ENCODE results near the gene GALR1. TPM values are rescaled to one million over a fixed set of nuclear protein-coding genes. Genes with fewer than 3 reads are reported as not detected.
"Not testable (repeated sequence)": the region's sequence is repeated elsewhere in the genome, so short reads cannot be mapped to it uniquely, and the experiment has no call there.

The GALR1 gene
- total RNA-seq, 2 experiments from 2014 or later: not detected

GRCh38 chr18:77223653-77224052 is 26.0 kb upstream of the GALR1 start:
- Mint-ChIP-seq H3K4me3 (no peak overlapping the region), H3K4me1 (ENCODE audit: low read depth) (no peaks in the 10 kb centered on the region), H3K9me3 (no peaks in the 10 kb centered on the region), H3K36me3 (ENCODE audit: low read depth) (no peaks in the 10 kb centered on the region), H3K27ac (no peak overlapping the region), H3K27me3 (no peaks in the 10 kb centered on the region)
- no peak overlapping the region for H3K27ac ChIP-seq (ENCODE audit: low read depth in 1 of 2, low read length in 2 of 2)
- ChIA-PET CTCF (no interaction called here), POLR2A (no interaction called here)
- intact Hi-C loops (cut with DNase I, micrococcal nuclease): no loop called here
- DNase-seq (no peak), ATAC-seq (ENCODE audit: poor library complexity) (no peak)
- H3K27me3 ChIP-seq (ENCODE audit: control insufficient read depth in 1 of 2, insufficient read depth in 2 of 2, low read length in 2 of 2): no peaks in the 10 kb centered on the region
- H3K4me1 ChIP-seq (ENCODE audit: insufficient read depth, low read length): peaks cover 4% of the 10 kb centered on the region
- TF ChIP-seq CTCF (IDR thresholded peaks at IDR 0.05): no peak
- H3K4me3 ChIP-seq (ENCODE audit: low read length): no peak overlapping the region
- H3K9me3 ChIP-seq (ENCODE audit: control insufficient read depth in 1 of 2, insufficient read depth in 1 of 2, low read length in 2 of 2): no peaks in the 10 kb centered on the region
- no peaks in the 10 kb centered on the region for H3K36me3 ChIP-seq (ENCODE audit: insufficient read depth, low read length)

- Histone ChIP-seq H3K4me3 (ENCODE audit: low read length) (no peak overlapping the region), H3K36me3 (ENCODE audit: insufficient read depth, low read length) (no peaks in the 10 kb centered on the region), H3K4me1 (ENCODE audit: insufficient read depth, low read length) (no peaks in the 10 kb centered on the region), H3K27me3 (ENCODE audit: control insufficient read depth in 1 of 2, insufficient read depth in 2 of 2, low read length in 2 of 2) (peaks cover 0 to 4% of the 10 kb centered on the region in 2 experiments), H3K9me3 (ENCODE audit: control insufficient read depth in 1 of 2, insufficient read depth in 1 of 2, low read length in 2 of 2) (no peaks in the 10 kb centered on the region), H3K27ac (ENCODE audit: low read depth in 1 of 2, low read length in 2 of 2) (no peak overlapping the region)
- intact Hi-C loops (cut with DNase I, micrococcal nuclease): no loop called here
- TF ChIP-seq CTCF (IDR thresholded peaks at IDR 0.05): no peak
- ChIA-PET POLR2A (no interaction called here), CTCF (no interaction called here)
- ATAC-seq (ENCODE audit: poor library complexity) (no peak), DNase-seq (no peak)
- Mint-ChIP-seq H3K27ac (no peak overlapping the region), H3K4me1 (ENCODE audit: low read depth) (no peaks in the 10 kb centered on the region), H3K9me3 (peaks cover 4% of the 10 kb centered on the region), H3K27me3 (peaks cover 36% of the 10 kb centered on the region), H3K36me3 (ENCODE audit: low read depth) (no peaks in the 10 kb centered on the region), H3K4me3 (no peak overlapping the region)
These were observed 19.0 kb upstream of the GALR1 start for GRCh38 chr18:77230645-77231044.

GRCh38 chr18:77234504-77235365 is 14.9 kb upstream of the GALR1 start:
- H3K9me3 Mint-ChIP-seq: peaks cover 14% of the 10 kb centered on the region
- H3K9me3 ChIP-seq (ENCODE audit: control insufficient read depth in 1 of 2, insufficient read depth in 1 of 2, low read length in 2 of 2): peaks cover 14 to 17% of the 10 kb centered on the region in 2 experiments
- TF ChIP-seq CTCF (IDR thresholded peaks at IDR 0.05): no peak
- intact Hi-C loops (cut with DNase I, micrococcal nuclease): no loop called here
- DNase-seq (no peak), ATAC-seq (ENCODE audit: poor library complexity) (no peak)
- peaks cover 43% of the 10 kb centered on the region for H3K27me3 Mint-ChIP-seq
- no peak overlapping the region for H3K4me3 ChIP-seq (ENCODE audit: low read length)
- H3K27ac Mint-ChIP-seq: no peak overlapping the region
- peaks cover 0 to 4% of the 10 kb centered on the region in 2 experiments for H3K27me3 ChIP-seq (ENCODE audit: control insufficient read depth in 1 of 2, insufficient read depth in 2 of 2, low read length in 2 of 2)
- H3K36me3 Mint-ChIP-seq (ENCODE audit: low read depth): peaks cover 13% of the 10 kb centered on the region
- H3K4me3 Mint-ChIP-seq: no peak overlapping the region
- H3K36me3 ChIP-seq (ENCODE audit: insufficient read depth, low read length): no peaks in the 10 kb centered on the region
- no peaks in the 10 kb centered on the region for H3K4me1 Mint-ChIP-seq (ENCODE audit: low read depth)
- POLR2A ChIA-PET: no interaction called here
- CTCF ChIA-PET: no interaction called here
- no peak overlapping the region for H3K27ac ChIP-seq (ENCODE audit: low read depth in 1 of 2, low read length in 2 of 2)
- no peaks in the 10 kb centered on the region for H3K4me1 ChIP-seq (ENCODE audit: insufficient read depth, low read length)

- intact Hi-C loops (cut with DNase I, micrococcal nuclease): not testable (repeated sequence)
These were observed 10.4 kb upstream of the GALR1 start for GRCh38 chr18:77239285-77239684.

More at GRCh38 chr18:77239285-77239684, 10.4 kb upstream of the GALR1 start:
- CTCF ChIA-PET: interaction anchor here (1.6 kb wide), 1 partner anchor 11 kb away, joined by 5 read pairs; no protein-coding TSS in a partner anchor
- H3K9me3 Mint-ChIP-seq; H3K36me3 ChIP-seq (ENCODE audit: insufficient read depth, low read length); H3K4me3 Mint-ChIP-seq; H3K4me1 Mint-ChIP-seq (ENCODE audit: low read depth); POLR2A ChIA-PET; H3K27ac Mint-ChIP-seq; ATAC-seq (ENCODE audit: poor library complexity); H3K4me3 ChIP-seq (ENCODE audit: low read length); H3K27ac ChIP-seq (ENCODE audit: low read depth in 1 of 2, low read length in 2 of 2); H3K4me1 ChIP-seq (ENCODE audit: insufficient read depth, low read length); H3K27me3 ChIP-seq (ENCODE audit: control insufficient read depth in 1 of 2, insufficient read depth in 2 of 2, low read length in 2 of 2); DNase-seq: not testable (repeated sequence)
- peaks cover 15% of the 10 kb centered on the region for H3K36me3 Mint-ChIP-seq (ENCODE audit: low read depth)
- H3K9me3 ChIP-seq (ENCODE audit: control insufficient read depth in 1 of 2, insufficient read depth in 1 of 2, low read length in 2 of 2): peaks cover 19 to 32% of the 10 kb centered on the region in 2 experiments
- H3K27me3 Mint-ChIP-seq: peaks cover 30% of the 10 kb centered on the region

Measured in CD4-positive, alpha-beta T cell (primary cell).